ENCODE data around the gene ZNF37A.

GRCh38 chr10:38076687-38077086 lies 17.4 kb upstream of the ZNF37A start:
- TF ChIP-seq CTCF (IDR thresholded peaks at IDR 0.05) = no peak
- no peak for TF ChIP-seq POLR2A (IDR thresholded peaks at IDR 0.05)
- no peak for TF ChIP-seq POLR2AphosphoS5 (IDR thresholded peaks at IDR 0.05)

Measured in upper lobe of left lung (tissue), 4 donors.